Measurements from ENCODE around the gene PLEKHG7.

Gene PLEKHG7

DNA sequence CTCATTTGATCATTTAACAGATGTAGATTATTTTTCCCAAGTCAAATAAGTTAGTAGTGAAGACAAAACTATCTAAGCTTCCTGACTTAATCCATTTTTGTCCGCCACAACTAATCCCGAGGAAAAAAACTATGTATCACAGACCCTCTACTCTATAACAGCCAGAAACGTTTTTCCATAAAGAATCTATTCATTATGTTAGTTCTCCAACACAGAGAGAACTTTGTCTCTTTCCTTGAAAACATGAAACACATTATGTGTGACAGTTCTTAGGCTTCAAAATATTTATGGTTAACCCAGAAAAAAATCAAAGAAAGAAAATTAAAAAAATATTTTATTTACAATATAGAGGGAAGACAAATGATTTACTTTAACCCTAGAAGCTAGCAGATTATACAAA is 100.1 kb downstream of the PLEKHG7 start:
- no peak for DNase-seq (ENCODE audit: low read depth)

DNA sequence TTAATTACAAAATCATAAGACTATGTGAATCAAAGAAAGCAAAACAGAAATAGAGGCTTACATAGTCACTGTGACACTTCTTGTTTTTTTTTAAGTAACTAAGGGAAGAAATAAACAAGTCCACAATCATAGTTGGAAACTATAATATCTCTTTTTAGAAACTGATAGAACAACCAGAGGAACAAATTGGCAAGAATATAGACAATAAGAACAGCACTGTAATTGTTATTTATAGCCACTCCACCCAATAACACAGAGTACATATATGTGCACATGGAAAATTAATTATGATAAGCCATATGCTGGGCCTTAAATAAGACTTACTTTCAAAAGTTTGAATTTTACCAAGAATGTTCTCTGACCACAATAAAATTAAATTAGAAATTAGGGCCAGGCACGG is 101.1 kb downstream of the PLEKHG7 start:
- no peak for DNase-seq (ENCODE audit: low read depth)

DNA sequence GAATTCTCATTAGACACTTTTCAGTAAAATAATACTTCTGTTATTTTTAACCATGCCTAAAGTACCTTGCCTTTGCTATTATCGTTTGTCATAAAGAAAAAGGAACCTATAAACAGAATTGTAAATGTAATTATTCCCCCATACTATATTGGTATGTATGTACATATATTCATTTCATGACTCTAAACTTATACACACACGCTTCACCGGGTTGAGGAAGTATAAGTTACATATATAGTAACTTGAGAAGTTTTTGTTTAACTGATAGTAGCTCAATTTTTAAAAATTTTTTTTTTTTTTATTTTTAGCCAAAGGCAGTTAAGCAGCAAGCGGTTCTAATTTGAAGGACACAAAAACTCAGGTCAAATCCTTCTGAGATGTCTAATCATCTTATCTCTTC is 107.6 kb downstream of the PLEKHG7 start:
- DNase-seq (ENCODE audit: low read depth) = no peak

DNA sequence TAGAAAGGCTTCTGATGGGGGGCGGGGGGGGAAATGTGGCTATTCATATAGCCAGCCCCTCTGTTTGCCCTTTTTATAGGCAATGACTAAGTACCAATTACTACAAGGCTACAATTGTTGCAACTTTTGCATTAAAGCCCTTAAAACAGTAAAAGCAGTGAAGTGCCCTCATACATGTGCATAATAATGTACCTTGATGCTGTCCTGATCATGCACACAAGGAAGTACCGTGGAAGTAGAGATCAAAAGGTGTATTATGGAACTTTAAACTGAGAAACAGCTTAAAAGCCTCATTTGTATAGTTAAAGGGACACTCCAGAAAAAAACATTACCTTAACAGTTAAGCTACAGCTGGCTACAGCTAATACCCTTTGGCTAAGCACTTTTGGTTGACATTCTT is 111.8 kb downstream of the PLEKHG7 start:
- DNase-seq (ENCODE audit: low read depth) = no peak

DNA sequence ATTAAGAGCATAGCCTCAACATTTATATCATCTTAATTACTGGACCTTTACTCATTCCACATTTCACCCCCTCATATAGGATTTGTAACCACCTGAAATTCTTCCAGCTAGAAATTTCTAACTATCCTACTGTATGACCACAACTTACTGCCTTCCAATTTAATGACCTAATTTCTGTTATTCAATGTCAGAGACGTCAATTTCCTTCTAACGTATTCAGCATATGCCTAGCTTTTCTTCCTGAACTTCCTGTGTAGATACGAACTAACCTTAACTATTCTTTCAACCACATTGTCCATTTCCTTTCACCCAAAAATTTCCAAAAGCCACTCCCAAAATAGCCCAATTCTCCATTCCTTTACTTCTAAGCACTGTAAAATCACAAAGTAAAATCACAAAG is 118.4 kb downstream of the PLEKHG7 start:
- no peak for DNase-seq (ENCODE audit: low read depth)
